K562 (cell line): ENCODE results near the gene PNCK. TPM values are rescaled to one million over a fixed set of nuclear protein-coding genes. Genes with fewer than 3 reads are reported as not detected.

Experiments
- ATAC-seq: fragments of 200-7000 bp; cut with Tn5 transposase; 3 replicates; pipeline ENCODE4 v1.9.1; 2020; ENCODE audit warnings: moderate library complexity
- BruUV-seq: library from RNA; stranded (reverse); fragments of 400-500 nt; replicated peaks from 2 replicates; lab custom pipeline; 2021; lab: Mats Ljungman, UMichigan
- CTCF ChIA-PET: fragments of 300-600 bp; formaldehyde crosslinking; extraction: SDS; loops from one replicate; lab custom pipeline; 2021; ENCODE audit warnings: low intra/inter-chr PET ratio; lab: Yijun Ruan, JAX
- POLR2A ChIA-PET: fragments of 300-600, 350-650 bp; sonication (Branson Sonifier 250); formaldehyde crosslinking; extraction: SDS; loops from one replicate; lab custom pipeline; 2021; ENCODE audit warnings: antibody characterized with exemption, inconsistent platforms; lab: Yijun Ruan, JAX
- DNase-seq, 4 experiments: peaks; one replicate each; pipeline versions ENCODE4 v3.0.0 to v3.0.0-alpha.2; 2011 to 2018; ENCODE audit warnings: low spot score in 3 of 4, mixed read lengths in 3 of 4; ENCODE audit errors: extremely low read depth in 1 of 4
- FAIRE-seq: peaks from 2 replicates; lab custom pipeline; 2011; peaks lifted over from hg19 to GRCh38; lab: Jason Lieb, UNC
- H2AFZ ChIP-seq: 2 replicates; pipeline ENCODE4 v1.6.0; 2011; ENCODE audit warnings: low read depth, low read length, control low read depth, inconsistent platforms
- H3K27ac ChIP-seq: fragments of 200-600 bp; 3 replicates; pipeline ENCODE4 v1.8.0; 2011; ENCODE audit warnings: low read depth, mild to moderate bottlenecking, control low read depth, inconsistent platforms, low read length, moderate library complexity, mixed read lengths; ENCODE audit errors: extremely low read depth
- H3K27me3 ChIP-seq, 2 experiments: fragments of 300-600 bp in 1 of 2; 2 replicates in 1 of 2; 3 replicates in 1 of 2; pipeline versions ENCODE4 v1.6.0 to v1.8.0; 2011; ENCODE audit warnings: inconsistent platforms in 2 of 2, low read length in 2 of 2, mild to moderate bottlenecking in 1 of 2, mixed read lengths in 1 of 2, moderate library complexity in 1 of 2; ENCODE audit not compliant: control insufficient read depth in 2 of 2, insufficient read depth in 2 of 2
- H3K36me3 ChIP-seq: fragments of 300-600 bp; 3 replicates; pipeline ENCODE4 v1.8.0; 2011; ENCODE audit warnings: mild to moderate bottlenecking, low read length, inconsistent platforms; ENCODE audit not compliant: control insufficient read depth, insufficient read depth
- H3K4me1 ChIP-seq, 2 experiments: fragments of 200-600 bp in 1 of 2; replicated peaks in 1 of 2; 2 replicates in 1 of 2; 3 replicates in 1 of 2; pipeline versions ENCODE4 v1.5.1 to v1.8.0; 2011; ENCODE audit warnings: inconsistent platforms in 2 of 2, low read length in 2 of 2, mild to moderate bottlenecking in 1 of 2, mixed read lengths in 1 of 2, moderate library complexity in 1 of 2; ENCODE audit not compliant: control insufficient read depth in 2 of 2, insufficient read depth in 2 of 2
- H3K4me2 ChIP-seq: 2 replicates; pipeline ENCODE4 v1.6.1; 2011; ENCODE audit warnings: low read length, control low read depth, inconsistent platforms, mixed read lengths; ENCODE audit not compliant: insufficient read depth
- H3K4me3 ChIP-seq: fragments of 200-600 bp; sonication (generic), shearing (Covaris generic); 2 replicates; pipeline ENCODE4 v1.5.1; 2016; ENCODE audit warnings: control low read depth, inconsistent platforms
- H3K79me2 ChIP-seq: fragments of 200-600 bp; 3 replicates; pipeline ENCODE4 v1.8.0; 2011; ENCODE audit warnings: low read length, inconsistent platforms; ENCODE audit not compliant: control insufficient read depth, insufficient read depth
- H3K9ac ChIP-seq, 2 experiments: 2 replicates each; pipeline versions ENCODE4 v1.6.0 to v1.6.1; 2011; ENCODE audit warnings: low read depth in 2 of 2, low read length in 2 of 2, control low read depth in 1 of 2, inconsistent platforms in 1 of 2, mild to moderate bottlenecking in 1 of 2, mixed read lengths in 1 of 2; ENCODE audit not compliant: insufficient read depth in 1 of 2
- H3K9me1 ChIP-seq: one replicate; pipeline ENCODE4 v1.6.0; 2011; ENCODE audit warnings: inconsistent platforms, mild to moderate bottlenecking, low read length, moderate library complexity; ENCODE audit not compliant: control insufficient read depth, insufficient read depth
- H3K9me3 ChIP-seq: replicated peaks from 2 replicates; pipeline ENCODE4 v1.5.1; 2011; ENCODE audit warnings: low read depth, low read length, inconsistent platforms; ENCODE audit not compliant: control insufficient read depth, insufficient read depth
- H4K20me1 ChIP-seq: replicated peaks from 2 replicates; pipeline ENCODE4 v1.6.1; 2011; ENCODE audit warnings: low read length, inconsistent platforms, mixed read lengths; ENCODE audit not compliant: control insufficient read depth, insufficient read depth
- ARID1B ChIP-seq: fragments of 450-650 bp; IDR thresholded peaks from 2 replicates; pipeline ENCODE4 v1.6.1; 2016; ENCODE audit warnings: antibody characterized with exemption, mild to moderate bottlenecking, inconsistent platforms
- ERF ChIP-seq: fragments of 450-650 bp; formaldehyde crosslinking; IDR thresholded peaks from 2 replicates; pipeline ENCODE4 v1.4.0; 2020; ENCODE audit warnings: mild to moderate bottlenecking, mixed read lengths
- GABPB1 ChIP-seq: sonication (generic); formaldehyde crosslinking; IDR thresholded peaks from 2 replicates; pipeline ENCODE4 v1.8.0; 2022; ENCODE audit warnings: mild to moderate bottlenecking, missing genetic modification reagents
- KHSRP ChIP-seq: fragments of 450-650 bp; IDR thresholded peaks from 2 replicates; pipeline ENCODE4 v1.6.1; 2017
- NFXL1 ChIP-seq: fragments of 450-650 bp; formaldehyde crosslinking; IDR thresholded peaks from 2 replicates; pipeline ENCODE4 v1.4.0; 2021; ENCODE audit warnings: mild to moderate bottlenecking
- PPARD ChIP-seq: fragments of 250-450 bp; sonication (Bioruptor Pico); IDR thresholded peaks from 2 replicates; pipeline ENCODE4 v1.8.0; 2022; ENCODE audit warnings: inconsistent platforms, mild to moderate bottlenecking, moderate library complexity
- SOX6 ChIP-seq: fragments of 450-650 bp; IDR thresholded peaks from 2 replicates; pipeline ENCODE4 v1.6.1; 2014; ENCODE audit warnings: mild to moderate bottlenecking
- TAF7 ChIP-seq: fragments of 450-650 bp; IDR thresholded peaks from 2 replicates; pipeline ENCODE4 v1.6.1; 2016; ENCODE audit warnings: missing genetic modification characterization, missing compliant biosample characterization
- THRAP3 ChIP-seq: fragments of 450-650 bp; IDR thresholded peaks from 2 replicates; pipeline ENCODE4 v1.6.1; 2016; ENCODE audit warnings: mild to moderate bottlenecking, inconsistent platforms, borderline replicate concordance
- VEZF1 ChIP-seq: fragments of 200-800 bp; sonication (Bioruptor generic); IDR thresholded peaks from 2 replicates; pipeline ENCODE4 v1.6.1; 2017; ENCODE audit warnings: missing genetic modification characterization, missing compliant biosample characterization
- ZNF263 ChIP-seq: sonication (generic); formaldehyde crosslinking; IDR thresholded peaks from 2 replicates; pipeline ENCODE4 v1.8.0; 2022; ENCODE audit warnings: mild to moderate bottlenecking, missing genetic modification reagents, borderline replicate concordance
- ZNF277 ChIP-seq: fragments of 250-450 bp; sonication (Bioruptor Pico); IDR thresholded peaks from 2 replicates; pipeline ENCODE4 v1.8.0; 2022; ENCODE audit warnings: inconsistent platforms, mild to moderate bottlenecking, moderate library complexity, borderline replicate concordance
- ZNF354B ChIP-seq: fragments of 250-450 bp; sonication (Bioruptor Pico); IDR thresholded peaks from 2 replicates; pipeline ENCODE4 v1.4.0; 2020
- ZNF407 ChIP-seq: fragments of 450-650 bp; IDR thresholded peaks from 2 replicates; pipeline ENCODE4 v1.6.1; 2016; ENCODE audit warnings: low read depth
- WGBS: fragments of 100-300 bp; shearing (Covaris generic); methylation state at CpG from one replicate; pipeline ENCODE4 v1.1.6; 2016; ENCODE audit warnings: low coverage, mixed read lengths; ENCODE audit not compliant: insufficient coverage; ENCODE audit errors: missing lambda C conversion rate; 5-methylcytosine and 5-hydroxymethylcytosine counted together
- in situ Hi-C: fragments of 300-500 bp; cut with MboI; formaldehyde crosslinking; loops from 4 replicates; pipeline ENCODE4 v1.15.0; 2018; ENCODE audit warnings: inconsistent platforms, mixed read lengths
- intact Hi-C: fragments of 100-400 bp; cut with micrococcal nuclease; formaldehyde crosslinking; loops from 2 replicates; pipeline ENCODE4 v1.14.2; 2022
- polyA plus RNA-seq, 8 experiments: library from polyadenylated mRNA; depleted of rRNA in 4 of 8; stranded (reverse) in 5 of 8; unstranded in 3 of 8; fragments of >200 nt; fragmentation: Nextera tagmentation in 2 of 8; fragmentation: Illumina TruSeq in 1 of 8; extraction: Ambion mirVana in 2 of 8; extraction: Trizol in 1 of 8; gene quantifications; 2 replicates each; pipeline versions ENCODE4 v1.2.1 to v1.2.3, GENCODE V29; 2011 to 2014; ENCODE audit warnings: inconsistent platforms in 1 of 8, missing spikeins in 1 of 8
- total RNA-seq, 7 experiments: library from RNA; depleted of rRNA in 6 of 7; stranded (reverse); fragments of >200 nt in 6 of 7; fragmentation: Illumina TruSeq in 2 of 7; extraction: Trizol in 2 of 7; gene quantifications; 2 replicates each; pipeline versions ENCODE4 v1.2.1 to v1.2.3, GENCODE V29; 2011 to 2021; ENCODE audit warnings: low replicate concordance in 1 of 7

Gene PNCK
- total and polyA plus RNA-seq, 9 of the 15 experiments (the other 6 are each of a cell fraction or from before 2014, with no cell fraction given), result 0.13 to 7.5 (median 1.2) TPM; not detected in 1

GRCh38 chrX:153634832-153635231, 38.8 kb downstream of the PNCK start:
- DNase-seq, result no peak
- TF ChIP-seq PPARD (CRISPR knock-in tag) (no peak), NFXL1 (CRISPR knock-in tag) (no peak), ZNF277 (CRISPR knock-in tag) (no peak), SOX6 (no peak), KHSRP (no peak), ERF (CRISPR knock-in tag) (no peak), THRAP3 (no peak), VEZF1 (CRISPR knock-in tag) (no peak), GABPB1 (CRISPR knock-in tag) (no peak), ZNF354B (CRISPR knock-in tag) (no peak), TAF7 (no peak), ZNF263 (CRISPR knock-in tag) (no peak), ARID1B (no peak), ZNF407 (no peak)

More at GRCh38 chrX:153634832-153635231, 38.8 kb downstream of the PNCK start:
- no peaks in the 10 kb centered on the region for H3K36me3 ChIP-seq
- H3K4me1 ChIP-seq, result peaks cover 0 to 22% of the 10 kb centered on the region in 2 experiments; a peak in 1 of 5 replicates
- H3K27ac ChIP-seq, result no peak overlapping the region
- BruUV-seq, result no TSS peak
- no peak overlapping the region for H2AFZ ChIP-seq
- H3K27me3 ChIP-seq, result peaks cover 11 to 74% of the 10 kb centered on the region in 2 experiments; a peak in 4 of 5 replicates
- no peak overlapping the region for H3K9ac ChIP-seq
- no peaks in the 10 kb centered on the region for H4K20me1 ChIP-seq
- in situ Hi-C loops (no loop called here), intact Hi-C loops (no loop called here)
- H3K79me2 ChIP-seq, result no peaks in the 10 kb centered on the region
- no peak for ATAC-seq
- H3K4me2 ChIP-seq, result no peak overlapping the region
- CTCF ChIA-PET, result no interaction called here
- no peaks in the 10 kb centered on the region for H3K9me1 ChIP-seq
- no peaks in the 10 kb centered on the region for H3K9me3 ChIP-seq
- POLR2A ChIA-PET, result interaction anchor here (0.7 kb wide), 1 partner anchor 588 kb away, joined by 3 read pairs; no protein-coding TSS in a partner anchor
- 19% methylated on average over 11 of the region's 15 CpGs for WGBS
- no peak for FAIRE-seq
- H3K4me3 ChIP-seq, result no peak overlapping the region
